Dedifferentiated amniotic fluid mesenchymal stem cell (primary cell): ENCODE measurements around the gene KIF26B.

Experiments
- DNase-seq: peaks from one replicate; pipeline ENCODE4 v3.0.0-alpha.2; 2016; ENCODE audit errors: extremely low spot score

The KIF26B gene

DNA sequence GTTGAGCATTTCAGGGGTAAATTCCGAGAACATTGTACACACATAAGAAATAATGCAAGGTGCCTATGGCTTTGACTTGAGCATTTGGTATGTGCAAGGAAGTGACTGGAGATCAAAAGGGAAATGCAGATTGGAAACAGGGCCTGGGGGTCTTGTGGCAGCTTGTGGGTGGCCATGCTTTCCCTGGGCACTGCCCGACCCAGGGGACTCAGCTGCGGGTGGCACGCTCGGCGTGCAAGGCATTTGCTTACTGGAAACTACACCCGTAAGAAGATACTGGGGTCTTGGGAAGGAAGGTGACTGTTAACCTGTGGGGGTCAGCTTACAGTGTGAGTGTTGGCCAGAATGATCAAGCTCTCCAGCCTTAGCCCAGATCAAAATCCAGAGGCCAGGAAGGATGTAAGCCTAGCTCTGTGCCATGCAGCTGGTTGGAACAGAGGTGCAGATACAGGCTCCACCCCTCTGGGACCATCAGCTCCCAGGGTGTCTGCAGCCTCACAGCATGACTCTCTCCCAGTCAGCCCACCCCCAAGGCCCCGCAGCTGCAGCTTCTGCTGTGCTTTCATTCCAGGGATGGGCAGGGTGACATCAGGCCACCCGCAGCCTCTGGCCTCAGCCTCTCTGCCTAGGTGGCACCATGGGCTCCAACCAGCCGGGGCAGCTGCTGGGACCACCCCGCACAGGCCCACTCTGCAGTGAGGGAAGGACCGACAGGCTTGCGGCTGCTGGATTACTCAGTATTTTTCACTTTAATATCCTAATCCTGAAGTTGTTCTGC lies 55.1 kb downstream of the KIF26B start:
- DNase-seq: no peak

DNA sequence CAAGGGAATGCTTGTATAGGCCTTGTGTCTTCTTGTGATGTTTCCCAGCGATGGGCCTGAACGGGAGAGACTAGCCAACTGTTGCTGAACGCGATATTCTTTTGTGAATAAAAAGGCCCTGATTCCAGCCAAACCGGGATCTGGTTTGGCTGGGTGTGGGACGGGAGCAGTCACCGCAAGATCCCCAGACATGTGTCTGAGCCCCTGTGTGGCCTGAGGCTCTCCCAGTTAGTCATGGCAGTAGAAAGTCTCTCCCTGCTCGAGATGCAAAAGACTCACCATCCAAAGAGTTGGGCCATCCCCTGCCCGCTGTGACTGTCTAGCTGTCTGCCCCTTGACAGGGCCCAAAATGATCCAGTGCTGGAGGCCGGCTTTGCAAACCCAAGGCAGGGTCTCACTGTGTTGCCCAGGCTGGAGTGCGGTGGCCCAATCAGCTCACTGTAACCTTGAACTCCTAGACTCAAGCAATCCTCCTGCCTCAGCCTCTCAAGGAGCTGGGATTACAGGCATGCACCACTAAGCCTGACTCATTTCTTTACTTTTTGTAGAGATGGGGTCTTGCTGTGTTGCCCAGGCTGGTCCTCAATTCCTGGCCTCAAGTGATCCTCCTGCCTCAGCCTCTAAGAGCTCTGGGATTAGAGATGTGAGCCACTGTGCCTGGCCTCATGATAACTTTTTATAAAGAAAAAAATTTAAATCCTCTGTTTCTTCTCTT lies 56.4 kb downstream of the KIF26B start:
- DNase-seq: no peak

- DNase-seq: no peak
Observed at GRCh38 chr1:245211761-245212160, 57.0 kb downstream of the KIF26B start.

DNA sequence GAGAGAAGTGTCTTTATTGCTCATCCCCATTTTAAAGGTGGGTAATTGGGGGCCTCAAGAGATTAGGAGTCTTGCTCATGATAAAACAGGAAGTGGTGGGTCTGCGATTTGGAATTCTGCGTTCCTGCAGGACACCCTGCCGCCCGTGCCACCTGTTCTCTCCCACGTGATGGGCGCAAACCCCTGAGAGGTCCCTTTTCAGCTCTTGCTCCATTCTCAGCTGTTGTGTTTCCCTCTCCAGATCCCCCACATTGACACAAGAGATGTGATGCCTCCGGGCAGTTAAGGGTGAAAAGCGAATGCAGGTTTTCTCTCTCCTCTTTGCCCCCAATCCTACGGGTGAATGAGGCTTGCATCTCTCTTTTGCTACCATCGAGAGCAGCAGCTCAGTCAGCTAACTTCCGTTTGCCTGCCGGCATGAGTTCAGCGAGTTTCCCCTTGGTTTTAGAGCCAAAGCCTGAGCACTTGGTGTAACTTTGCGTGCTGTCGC lies 57.5 kb downstream of the KIF26B start:
- DNase-seq: no peak

DNA sequence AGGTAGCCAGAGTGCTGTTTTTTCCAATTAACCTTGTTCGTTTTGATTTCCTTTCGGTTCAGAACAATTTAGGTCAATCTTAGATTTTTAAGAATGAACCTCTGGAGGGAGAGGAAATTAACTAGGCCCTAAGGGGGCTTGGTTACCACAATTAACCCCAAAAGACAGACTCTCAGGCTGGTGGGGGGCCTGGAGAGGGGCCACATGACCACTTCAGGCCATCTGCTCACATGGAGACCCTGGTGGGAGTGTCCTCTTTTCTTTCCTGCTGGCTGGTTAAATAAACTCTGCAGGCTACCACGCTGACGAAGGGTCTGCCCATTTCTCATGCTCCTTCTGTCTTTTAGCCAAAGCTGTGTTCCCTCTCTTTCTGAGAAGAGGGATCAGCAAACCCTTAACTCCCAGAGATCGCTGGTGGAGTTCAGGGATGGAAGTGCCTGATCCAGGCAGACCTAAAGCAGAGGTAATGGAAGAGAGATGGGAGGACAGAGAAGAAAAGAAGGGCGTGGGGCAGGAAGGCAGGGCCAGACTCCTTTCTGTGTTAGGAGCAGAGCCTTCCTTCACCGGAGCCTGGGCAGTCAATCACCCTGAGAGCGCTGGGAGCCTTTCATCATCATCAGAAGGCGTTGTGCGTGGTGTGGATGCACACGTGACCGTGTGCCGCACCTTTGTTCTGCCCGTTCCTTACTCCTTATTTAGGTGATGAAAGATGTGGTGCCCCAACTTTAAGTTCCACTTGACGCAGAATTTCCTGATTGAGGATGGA lies 58.5 kb downstream of the KIF26B start:
- DNase-seq: no peak

DNA sequence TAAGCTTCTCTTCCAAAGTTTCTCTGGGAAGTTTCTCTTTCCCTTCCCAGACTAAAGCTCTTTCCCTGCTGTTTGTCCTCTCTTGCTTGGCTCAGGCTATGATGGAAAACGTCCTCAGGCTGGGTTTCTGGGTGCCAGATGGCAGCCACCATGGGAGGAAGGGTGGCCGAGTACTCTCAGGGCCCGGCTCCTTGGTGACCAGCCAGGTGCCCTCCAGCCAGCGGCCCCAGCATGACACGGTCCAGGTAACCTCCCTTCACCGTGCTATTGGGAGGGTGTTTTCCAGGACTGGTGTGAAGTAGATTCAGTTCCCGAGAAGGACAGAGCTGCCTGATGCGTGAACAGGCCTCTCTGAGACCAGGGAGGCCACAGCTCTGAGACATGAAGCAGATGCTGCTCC lies 60.3 kb downstream of the KIF26B start:
- no peak for DNase-seq

- no peak for DNase-seq
Observed at GRCh38 chr1:245216366-245217115, 61.8 kb downstream of the KIF26B start.

DNA sequence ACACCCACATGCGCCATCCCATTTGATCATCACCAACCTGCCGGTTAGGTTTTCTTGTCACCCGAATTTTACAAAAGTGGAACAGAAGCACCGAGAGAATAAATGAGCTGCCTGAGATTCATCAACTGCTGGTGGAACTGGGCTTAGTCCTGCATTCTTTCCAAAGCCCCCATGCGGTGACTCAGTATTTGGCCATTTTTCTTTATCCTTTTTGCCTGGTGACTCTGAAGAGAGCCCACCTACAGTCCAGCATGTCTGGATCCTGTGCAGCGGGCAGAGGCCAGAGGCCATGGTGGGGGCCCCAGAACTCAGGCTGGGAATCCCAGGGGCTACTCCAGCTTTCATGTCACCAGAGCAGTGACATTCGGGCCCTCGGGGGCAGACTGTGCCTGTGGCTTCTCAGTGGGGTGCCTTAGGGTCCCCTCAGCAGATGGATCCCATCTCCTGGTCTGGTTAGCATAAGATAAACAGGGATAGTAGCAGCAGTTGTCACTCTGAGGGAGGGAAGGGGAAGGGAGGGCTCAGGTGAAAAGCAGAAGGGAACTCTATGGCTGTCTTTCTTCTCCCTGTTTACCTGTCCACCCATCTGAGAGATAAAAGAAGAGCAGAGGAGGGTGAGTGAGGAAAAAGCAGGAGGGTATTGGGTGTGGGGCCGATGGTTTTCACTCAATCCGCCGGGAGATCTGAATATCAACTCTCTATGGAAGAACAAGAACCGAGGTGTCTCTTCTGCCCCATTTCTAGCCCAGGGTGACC lies 63.2 kb downstream of the KIF26B start:
- no peak for DNase-seq

- DNase-seq: no peak
Observed at GRCh38 chr1:245220381-245220985, 65.7 kb downstream of the KIF26B start.

- no peak for DNase-seq
Observed at GRCh38 chr1:245221805-245222204, 67.0 kb downstream of the KIF26B start.

- no peak for DNase-seq
Observed at GRCh38 chr1:245222931-245223595, 68.3 kb downstream of the KIF26B start.

DNA sequence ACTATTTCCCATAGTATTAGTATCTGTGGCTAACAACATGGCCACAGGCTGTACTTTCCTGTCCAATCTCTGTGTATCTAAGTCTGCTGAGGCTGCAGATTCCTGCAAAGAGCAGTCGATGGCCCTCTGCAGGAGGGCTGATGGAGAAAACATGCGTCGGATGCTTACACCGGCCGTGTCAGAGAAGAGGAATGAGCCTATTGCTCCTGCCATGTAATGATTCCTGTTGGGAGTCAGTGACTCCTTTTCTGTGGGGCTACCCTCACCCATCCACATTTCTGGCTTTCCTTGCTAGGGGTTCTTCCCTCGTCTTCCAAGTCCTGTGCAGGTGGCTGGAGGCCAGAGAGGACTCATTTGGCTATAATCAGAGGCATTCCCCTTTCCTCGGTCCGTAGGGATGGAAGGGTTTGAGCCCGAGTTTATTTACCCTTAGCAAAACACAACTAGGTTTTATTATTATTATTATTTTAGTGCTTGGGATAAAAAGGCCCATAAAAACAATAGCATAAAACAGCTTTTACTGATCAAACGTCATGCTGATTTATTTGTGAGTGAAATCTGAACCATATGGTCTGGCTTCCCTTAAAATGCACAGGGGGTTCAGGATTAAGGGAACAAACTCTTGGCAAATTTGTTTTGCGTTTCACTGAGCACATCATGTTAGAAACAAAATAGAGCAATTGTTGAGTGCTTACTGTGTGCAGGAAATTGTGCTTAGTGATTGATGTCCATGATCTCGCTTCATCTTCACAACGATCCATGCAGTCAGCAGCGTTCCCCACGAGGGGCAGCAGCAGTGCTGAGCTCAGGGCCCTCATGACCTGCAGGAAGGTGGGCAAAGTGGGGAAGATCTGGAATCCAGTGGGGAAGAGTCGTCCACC lies 70.8 kb downstream of the KIF26B start:
- no peak for DNase-seq

DNA sequence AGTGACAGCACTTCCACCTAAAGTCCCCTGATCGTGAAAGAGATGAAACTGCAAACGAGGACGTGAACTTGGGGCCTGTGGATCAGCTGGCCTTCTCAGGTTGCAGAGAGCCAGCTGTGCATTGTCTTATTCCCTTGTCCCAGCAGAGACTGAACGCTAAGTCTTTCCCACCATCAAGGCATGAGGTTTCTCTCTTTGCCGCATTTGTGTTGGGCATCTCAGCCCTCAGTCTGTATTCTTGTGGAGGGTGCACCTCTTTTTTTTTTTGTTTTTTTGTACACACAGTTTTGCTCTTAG lies 71.4 kb downstream of the KIF26B start:
- no peak for DNase-seq

DNA sequence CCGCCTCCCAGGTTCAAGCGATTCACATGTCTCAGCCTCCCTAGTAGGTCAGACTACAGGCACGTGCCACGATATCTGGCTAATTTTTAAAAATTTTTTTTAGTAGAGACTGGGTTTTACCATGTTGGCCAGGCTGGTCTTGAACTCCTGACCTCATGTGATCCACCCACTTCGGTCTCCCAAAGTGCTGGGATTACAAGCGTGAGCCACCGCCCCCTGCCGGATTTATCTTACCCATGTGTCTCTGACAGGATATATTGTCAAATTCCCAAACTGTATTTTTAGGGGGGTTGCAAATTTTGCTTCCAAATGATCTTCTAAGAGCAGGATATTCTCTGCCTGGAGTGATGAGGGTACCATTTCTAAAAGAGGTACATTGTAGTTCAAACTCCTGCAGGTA lies 74.3 kb downstream of the KIF26B start:
- DNase-seq: no peak

GRCh38 chr1:245232931-245233330 lies 78.1 kb downstream of the KIF26B start:
- DNase-seq: no peak

- DNase-seq: no peak
Observed at GRCh38 chr1:245234217-245235081, 79.7 kb downstream of the KIF26B start.

DNA sequence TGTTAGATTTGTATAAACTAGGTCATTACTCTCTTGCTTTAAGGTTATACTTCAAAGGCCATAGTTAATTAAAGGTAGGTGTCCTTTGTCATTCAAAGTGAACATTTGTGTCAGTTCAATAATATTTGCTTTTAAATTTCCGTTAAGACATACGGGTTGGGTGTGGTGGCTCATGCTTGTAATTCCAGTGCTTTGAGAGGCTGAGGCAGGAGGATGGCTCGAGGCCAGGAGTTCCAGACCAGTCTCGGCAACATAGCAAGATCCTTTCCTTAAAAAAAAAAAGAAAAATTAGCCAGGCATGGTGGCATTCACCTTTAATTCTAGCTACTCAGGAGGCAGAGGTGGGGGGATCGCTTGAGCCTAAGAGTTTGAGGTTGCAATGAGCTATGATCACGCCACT lies 80.4 kb downstream of the KIF26B start:
- no peak for DNase-seq

DNA sequence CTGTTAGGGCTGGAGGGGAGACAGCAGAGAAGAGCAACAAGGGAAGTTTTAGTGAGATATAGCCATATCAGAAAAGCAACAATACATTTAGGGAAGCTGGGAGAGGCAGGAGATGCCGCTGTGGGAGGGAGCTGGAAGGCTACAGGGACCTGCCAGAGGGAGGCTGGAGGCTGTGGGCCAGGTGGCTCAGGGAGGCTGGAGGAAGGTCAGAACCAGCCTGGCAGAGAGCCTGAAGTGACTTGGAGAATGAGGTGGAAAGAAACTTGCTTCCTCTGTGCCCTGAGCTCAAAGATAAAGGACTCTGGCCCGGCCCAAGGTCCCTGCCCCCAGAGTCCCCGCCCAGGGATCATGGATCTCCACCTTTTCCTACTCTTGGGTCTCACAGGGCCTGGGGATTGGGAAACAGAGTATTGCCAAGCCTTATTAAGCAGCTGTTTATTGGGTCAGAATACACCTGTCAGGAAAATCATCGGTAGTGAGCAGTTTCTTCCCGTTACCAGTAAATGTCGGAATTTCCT lies 85.9 kb downstream of the KIF26B start:
- DNase-seq: no peak
